Activated CD8-positive, alpha-beta T cell treated with anti-CD3 and anti-CD28 coated beads for 36 hours (primary cell): ENCODE measurements around the gene KCNIP4. TPM values are rescaled to one million over a fixed set of nuclear protein-coding genes. Genes with fewer than 3 reads are reported as not detected.

Experiments used
- ATAC-seq: fragments of 200-7000 bp; cut with Tn5 transposase; one replicate; pipeline ENCODE4 v1.10.0; 2021; ENCODE audit warnings: mild to moderate bottlenecking, moderate library complexity
- CTCF ChIA-PET: fragments of 350-600 bp; sonication (Branson Sonifier 250); formaldehyde crosslinking; loops from one replicate; lab custom pipeline; 2021; ENCODE audit warnings: antibody characterized with exemption; lab: Charles Lee
- POLR2A ChIA-PET: fragments of 350-600 bp; sonication (Branson Sonifier 250); formaldehyde crosslinking; loops from one replicate; lab custom pipeline; 2021; ENCODE audit warnings: antibody characterized with exemption; lab: Charles Lee
- DNase-seq: peaks from one replicate; pipeline ENCODE4 v3.0.0-alpha.2; 2020
- H3K27ac Mint-ChIP-seq: one replicate; pipeline ENCODE4 v1.8.0; 2021; ENCODE audit warnings: mild to moderate bottlenecking, mixed read lengths
- H3K27me3 Mint-ChIP-seq: one replicate; pipeline ENCODE4 v1.8.0; 2021; ENCODE audit warnings: mixed read lengths
- H3K36me3 Mint-ChIP-seq: one replicate; pipeline ENCODE4 v1.8.0; 2021; ENCODE audit warnings: low read depth, mixed read lengths
- H3K4me1 Mint-ChIP-seq: one replicate; pipeline ENCODE4 v1.8.0; 2021; ENCODE audit warnings: low read depth, mixed read lengths
- H3K4me3 Mint-ChIP-seq: one replicate; pipeline ENCODE4 v1.8.0; 2021; ENCODE audit warnings: mild to moderate bottlenecking, moderate library complexity, mixed read lengths
- H3K9me3 Mint-ChIP-seq: one replicate; pipeline ENCODE4 v1.8.0; 2021; ENCODE audit warnings: mixed read lengths
- intact Hi-C: fragments of 100-400 bp; cut with micrococcal nuclease; formaldehyde crosslinking; loops from one replicate; pipeline ENCODE4 v1.10.0; 2022
- total RNA-seq, 2 experiments: library from RNA; stranded (reverse); gene quantifications; one replicate each; pipeline ENCODE4 v1.2.3, GENCODE V29; 2021
- TF ChIP-seq, protein P1 (sequence below): fragments of 200-600 bp; IDR thresholded peaks from one replicate; pipeline ENCODE4 v1.8.0; 2022; ENCODE audit warnings: antibody characterized with exemption, mild to moderate bottlenecking

The KCNIP4 gene
- total RNA-seq, 2 experiments from 2014 or later = not detected

DNA sequence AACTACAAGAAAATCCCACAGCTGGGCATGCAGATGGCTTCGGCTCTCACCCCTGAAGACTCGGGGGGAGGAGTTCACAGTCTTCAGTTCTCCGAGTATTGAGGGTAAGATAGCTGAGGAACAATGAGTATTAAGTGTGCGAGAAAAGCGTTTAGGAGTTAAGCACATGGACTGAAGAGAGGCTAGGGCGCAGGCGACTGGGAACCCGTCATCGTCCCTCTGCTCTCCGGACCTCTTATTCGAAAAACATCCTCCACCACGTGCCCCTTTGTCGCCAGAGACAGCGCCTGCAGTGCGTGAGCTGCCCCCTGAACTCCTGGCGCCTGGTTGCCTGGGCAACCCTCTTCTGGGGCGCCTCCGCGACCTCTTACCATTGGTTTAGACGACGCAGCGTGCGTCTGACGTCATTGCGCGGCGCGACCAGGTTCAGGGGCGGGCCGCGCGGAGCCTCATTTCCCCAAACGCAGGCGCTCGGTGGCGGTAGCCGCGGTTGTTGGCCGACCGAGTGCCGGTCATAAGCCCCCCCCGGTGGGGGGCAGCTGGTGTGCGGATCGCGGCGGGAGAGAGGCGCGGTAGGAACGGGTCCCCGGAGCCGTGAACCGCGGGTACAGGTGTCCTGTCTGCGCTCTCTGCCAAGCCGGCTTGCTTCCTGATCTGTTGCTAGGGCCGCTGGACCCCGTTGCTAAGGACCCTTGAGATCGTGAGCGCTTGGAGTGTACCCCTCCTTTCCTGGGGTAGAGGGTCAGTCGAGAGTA lies 1248.4 kb downstream of the KCNIP4 start, which contains the start of gene PACRGL:
TSS of gene PACRGL (plus strand) at position 452 of the 755 bp plus-strand sequence. CDS start 4,024 bp downstream, outside the sequence.
- Mint-ChIP-seq H3K9me3 (no peaks in the 10 kb centered on the region), H3K27ac (peak within 1 kb of the TSS; percentile 95), H3K4me1 (peaks cover 29% of the 10 kb centered on the region), H3K27me3 (peaks cover 1% of the 10 kb centered on the region), H3K36me3 (peaks cover 12% of the 10 kb centered on the region), H3K4me3 (peak within 1 kb of the TSS; percentile 92)
- TF ChIP-seq, protein P1, sequence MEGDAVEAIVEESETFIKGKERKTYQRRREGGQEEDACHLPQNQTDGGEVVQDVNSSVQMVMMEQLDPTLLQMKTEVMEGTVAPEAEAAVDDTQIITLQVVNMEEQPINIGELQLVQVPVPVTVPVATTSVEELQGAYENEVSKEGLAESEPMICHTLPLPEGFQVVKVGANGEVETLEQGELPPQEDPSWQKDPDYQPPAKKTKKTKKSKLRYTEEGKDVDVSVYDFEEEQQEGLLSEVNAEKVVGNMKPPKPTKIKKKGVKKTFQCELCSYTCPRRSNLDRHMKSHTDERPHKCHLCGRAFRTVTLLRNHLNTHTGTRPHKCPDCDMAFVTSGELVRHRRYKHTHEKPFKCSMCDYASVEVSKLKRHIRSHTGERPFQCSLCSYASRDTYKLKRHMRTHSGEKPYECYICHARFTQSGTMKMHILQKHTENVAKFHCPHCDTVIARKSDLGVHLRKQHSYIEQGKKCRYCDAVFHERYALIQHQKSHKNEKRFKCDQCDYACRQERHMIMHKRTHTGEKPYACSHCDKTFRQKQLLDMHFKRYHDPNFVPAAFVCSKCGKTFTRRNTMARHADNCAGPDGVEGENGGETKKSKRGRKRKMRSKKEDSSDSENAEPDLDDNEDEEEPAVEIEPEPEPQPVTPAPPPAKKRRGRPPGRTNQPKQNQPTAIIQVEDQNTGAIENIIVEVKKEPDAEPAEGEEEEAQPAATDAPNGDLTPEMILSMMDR = no peak
- ChIA-PET CTCF (interaction anchor here (1.4 to 3.0 kb wide), 3 partner anchors 10 to 73 kb away, joined by 3 to 23 read pairs (median 5); no protein-coding TSS in a partner anchor), POLR2A (interaction anchor here (0.7 kb wide), 1 partner anchor 23 kb away, joined by 3 read pairs; no protein-coding TSS in a partner anchor)
- DNase-seq = peak; percentile 97
- intact Hi-C loops = no loop called here
- peak; percentile 99 for ATAC-seq

DNA sequence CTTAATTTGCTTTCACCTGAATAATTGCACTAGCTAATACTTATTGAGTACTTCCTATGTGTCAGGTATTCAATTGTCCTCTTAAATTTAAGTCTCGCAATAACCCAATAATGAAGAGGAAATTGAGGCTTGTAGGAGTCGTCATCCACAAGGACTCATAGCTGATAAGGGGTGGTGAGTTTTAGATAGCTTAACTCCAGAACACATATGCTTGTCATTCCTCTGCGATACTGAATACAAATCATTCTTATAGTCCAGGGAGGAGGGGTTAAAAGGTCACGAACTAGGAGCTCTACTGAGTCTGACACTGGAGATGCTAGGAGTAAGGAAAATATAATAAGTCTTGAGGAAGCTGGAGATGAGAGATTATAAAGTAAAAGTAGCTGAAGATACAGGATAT lies 1249.8 kb downstream of the KCNIP4 start:
- peak overlapping the region; percentile 31 for H3K4me3 Mint-ChIP-seq
- ATAC-seq (no peak), DNase-seq (no peak)
- TF ChIP-seq, protein P1 = no peak
- peak overlapping the region; percentile 40 for H3K27ac Mint-ChIP-seq
- peaks cover 1% of the 10 kb centered on the region for H3K36me3 Mint-ChIP-seq
- no peaks in the 10 kb centered on the region for H3K9me3 Mint-ChIP-seq
- H3K27me3 Mint-ChIP-seq = peaks cover 2% of the 10 kb centered on the region
- intact Hi-C loops = no loop called here
- CTCF ChIA-PET = interaction anchor here (1.0 to 3.0 kb wide), 2 partner anchors 11 to 13 kb away, joined by 3 to 23 read pairs; no protein-coding TSS in a partner anchor
- peaks cover 27% of the 10 kb centered on the region for H3K4me1 Mint-ChIP-seq
- POLR2A ChIA-PET = no interaction called here

DNA sequence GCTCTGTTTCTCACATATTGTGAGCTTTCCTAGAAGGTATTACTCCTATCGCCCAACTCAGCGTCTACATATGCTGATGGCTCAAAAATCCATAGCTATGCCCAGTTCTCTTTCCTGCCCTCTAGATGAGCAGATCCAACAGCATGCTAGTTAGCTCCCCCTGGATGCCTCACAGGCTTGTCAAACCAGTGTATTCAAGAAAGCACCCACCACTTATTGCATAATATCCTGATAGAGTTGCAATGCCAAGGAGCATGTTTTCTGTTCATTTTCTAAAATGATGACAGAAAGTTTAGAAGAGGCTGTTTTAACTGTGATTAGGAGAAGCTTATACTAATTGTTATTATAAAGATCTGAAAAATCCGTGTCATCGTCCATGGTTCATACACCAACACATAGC lies 1250.2 kb downstream of the KCNIP4 start:
- no peak for ATAC-seq
- DNase-seq = no peak
- Mint-ChIP-seq H3K27ac (no peak overlapping the region), H3K27me3 (peaks cover 4% of the 10 kb centered on the region), H3K4me1 (peaks cover 27% of the 10 kb centered on the region), H3K36me3 (peaks cover 1% of the 10 kb centered on the region), H3K9me3 (no peaks in the 10 kb centered on the region), H3K4me3 (no peak overlapping the region)
- TF ChIP-seq, protein P1 = no peak
- POLR2A ChIA-PET = no interaction called here
- intact Hi-C loops = no loop called here
- CTCF ChIA-PET = interaction anchor here (1.0 to 3.0 kb wide), 2 partner anchors 12 kb away, joined by 3 to 23 read pairs; no protein-coding TSS in a partner anchor

GRCh38 chr4:20696815-20697214 lies 1251.8 kb downstream of the KCNIP4 start:
- no peak overlapping the region for H3K27ac Mint-ChIP-seq
- ATAC-seq = no peak
- H3K4me3 Mint-ChIP-seq = no peak overlapping the region

More at GRCh38 chr4:20696815-20697214, 1251.8 kb downstream of the KCNIP4 start:
- H3K4me1 Mint-ChIP-seq = peaks cover 17% of the 10 kb centered on the region
- no peak for DNase-seq
- TF ChIP-seq, protein P1 = no peak
- ChIA-PET CTCF (interaction anchor here (1.8 kb wide), 1 partner anchor 12 kb away, joined by 11 read pairs; no protein-coding TSS in a partner anchor), POLR2A (no interaction called here)
- intact Hi-C loops = no loop called here
- H3K36me3 Mint-ChIP-seq = no peaks in the 10 kb centered on the region
- no peaks in the 10 kb centered on the region for H3K9me3 Mint-ChIP-seq
- H3K27me3 Mint-ChIP-seq = peaks cover 4% of the 10 kb centered on the region
